ENCODE results near the gene MIF4GD. TPM values are rescaled to one million over a fixed set of nuclear protein-coding genes. Genes with fewer than 3 reads are reported as not detected.

MIF4GD gene
- total RNA-seq, 1 donor from 2014 or later = 16.3 TPM

DNA sequence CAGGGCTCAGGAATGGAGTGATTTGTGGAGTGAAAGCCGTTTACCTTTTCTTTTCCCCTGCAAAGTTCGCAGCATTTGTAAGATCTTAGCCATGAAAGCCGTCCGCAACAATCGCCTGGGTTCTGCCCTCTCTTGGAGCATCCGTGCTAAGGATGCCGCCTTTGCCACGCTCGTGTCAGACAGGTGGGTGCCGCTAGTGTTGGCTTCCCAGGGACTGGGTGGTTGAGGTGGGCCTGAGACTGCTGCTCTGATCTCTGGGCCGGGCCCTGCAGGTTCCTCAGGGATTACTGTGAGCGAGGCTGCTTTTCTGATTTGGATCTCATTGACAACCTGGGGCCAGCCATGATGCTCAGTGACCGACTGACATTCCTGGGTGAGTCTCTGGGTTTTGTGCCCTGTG, 38.2 kb downstream of the MIF4GD start:
- DNase-seq (ENCODE audit: low read depth) = no peak

DNA sequence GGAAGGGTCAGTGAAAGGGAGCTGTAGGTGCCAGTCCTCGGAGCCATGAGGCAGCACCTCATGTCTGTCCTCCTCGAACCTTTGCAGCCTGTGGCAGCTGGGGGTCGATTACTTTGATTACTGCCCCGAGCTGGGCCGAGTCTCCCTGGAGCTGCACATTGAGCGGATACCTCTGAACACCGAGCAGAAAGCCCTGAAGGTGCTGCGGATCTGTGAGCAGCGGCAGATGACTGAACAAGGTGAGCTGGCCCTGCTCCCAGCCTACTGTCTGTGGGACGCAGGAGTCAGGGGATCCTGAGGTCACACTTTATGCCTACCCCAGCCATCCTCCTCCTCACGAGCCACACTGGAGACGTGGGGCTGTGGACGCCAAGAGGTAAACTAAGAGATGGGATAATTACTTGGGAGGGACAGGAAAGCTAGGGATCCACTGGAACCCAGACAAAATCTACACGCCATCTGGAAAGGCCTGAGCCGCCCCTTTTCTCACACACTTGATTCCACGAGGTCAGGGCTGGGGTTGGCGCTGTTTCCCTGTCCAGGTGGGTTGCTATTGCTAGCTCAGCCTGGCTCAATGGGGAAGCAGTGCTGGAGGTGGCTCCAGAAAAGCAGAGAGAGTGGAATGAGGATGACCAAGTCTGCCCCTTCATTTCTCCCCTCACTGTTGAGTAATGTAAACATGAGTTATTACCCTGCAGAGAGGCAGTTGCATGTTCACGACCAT, 39.1 kb downstream of the MIF4GD start:
- DNase-seq (ENCODE audit: low read depth) = no peak

DNA sequence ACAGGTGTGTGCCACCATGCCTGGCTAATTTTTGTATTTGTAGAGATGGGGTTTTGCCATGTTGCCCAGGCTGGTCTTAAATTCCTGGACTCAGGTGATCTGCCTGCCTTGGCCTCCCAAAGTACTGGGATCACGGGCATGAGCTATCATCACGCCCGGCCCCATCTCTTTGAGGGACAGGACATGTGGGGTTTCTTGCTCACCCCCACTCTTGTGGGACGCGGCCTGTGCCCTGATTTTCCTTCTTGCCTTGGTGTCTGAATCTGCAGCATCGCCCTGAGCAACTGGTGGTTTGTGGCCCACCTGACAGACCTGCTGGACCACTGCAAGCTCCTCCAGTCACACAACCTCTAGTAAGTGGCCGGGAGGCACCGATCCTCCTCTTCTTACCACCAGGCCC, 40.0 kb downstream of the MIF4GD start:
- DNase-seq (ENCODE audit: low read depth) = no peak

DNA sequence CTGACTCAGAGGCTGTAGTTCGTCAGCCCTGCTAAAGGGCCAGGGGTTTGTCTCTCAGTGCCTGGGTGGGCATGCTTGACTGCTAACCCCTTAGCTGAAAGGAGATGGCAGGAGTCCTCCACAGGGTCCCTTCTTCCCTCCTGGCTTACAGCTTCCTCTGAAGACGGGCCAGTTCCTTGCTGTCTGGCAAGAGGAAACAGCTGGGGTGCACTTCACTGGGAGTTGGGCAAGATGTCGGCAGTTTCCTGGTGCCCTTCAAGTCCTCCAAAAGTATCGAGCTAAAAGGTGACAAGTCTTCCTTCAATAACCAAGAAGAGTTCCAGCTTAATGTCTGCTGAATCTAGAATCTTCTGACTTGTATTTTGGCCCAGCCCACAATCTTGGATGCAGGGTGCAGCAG, 42.2 kb downstream of the MIF4GD start:
- no peak for DNase-seq (ENCODE audit: low read depth)

DNA sequence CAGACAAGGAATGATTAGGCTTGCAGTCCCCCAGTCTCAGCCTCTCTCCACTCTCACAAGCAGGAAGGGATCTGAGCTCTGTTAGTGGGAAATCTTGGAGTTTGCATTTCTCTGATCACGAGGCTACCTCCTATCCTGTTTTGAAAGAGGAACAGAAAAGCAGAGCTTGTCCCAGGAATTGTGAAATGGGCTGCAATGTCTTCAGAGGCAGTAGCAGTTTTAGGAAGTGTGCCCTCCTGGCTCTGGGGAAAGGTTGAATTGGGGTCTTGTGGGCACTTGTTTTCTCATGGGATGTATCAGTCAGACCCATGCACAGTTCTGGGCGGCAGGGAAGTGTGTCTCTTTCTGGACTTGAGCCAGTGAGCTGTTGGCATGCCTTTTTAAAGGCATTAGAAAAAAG, 42.7 kb downstream of the MIF4GD start:
- no peak for DNase-seq (ENCODE audit: low read depth)

- no peak for DNase-seq (ENCODE audit: low read depth)
These were observed 43.3 kb downstream of the MIF4GD start for GRCh38 chr17:75227729-75228128.

DNA sequence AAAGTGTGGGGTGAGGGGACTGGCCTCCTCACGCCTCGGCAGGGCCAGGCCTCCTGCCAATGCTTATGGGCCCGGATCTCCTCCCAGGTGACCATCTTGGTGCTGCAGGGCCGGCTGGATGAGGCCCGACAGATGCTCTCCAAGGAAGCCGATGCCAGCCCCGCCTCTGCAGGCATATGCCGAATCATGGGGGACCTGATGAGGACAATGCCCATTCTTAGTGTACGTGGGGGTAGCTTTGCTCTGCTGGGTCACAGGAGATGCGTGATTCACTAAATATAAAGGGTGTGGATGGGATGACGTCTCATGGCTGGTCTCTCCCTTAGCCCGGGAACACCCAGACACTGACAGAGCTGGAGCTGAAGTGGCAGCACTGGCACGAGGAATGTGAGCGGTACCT, 46.0 kb downstream of the MIF4GD start:
- no peak for DNase-seq (ENCODE audit: low read depth)

- no peak for DNase-seq (ENCODE audit: low read depth)
These were observed 51.2 kb downstream of the MIF4GD start for GRCh38 chr17:75219815-75220214.

DNA sequence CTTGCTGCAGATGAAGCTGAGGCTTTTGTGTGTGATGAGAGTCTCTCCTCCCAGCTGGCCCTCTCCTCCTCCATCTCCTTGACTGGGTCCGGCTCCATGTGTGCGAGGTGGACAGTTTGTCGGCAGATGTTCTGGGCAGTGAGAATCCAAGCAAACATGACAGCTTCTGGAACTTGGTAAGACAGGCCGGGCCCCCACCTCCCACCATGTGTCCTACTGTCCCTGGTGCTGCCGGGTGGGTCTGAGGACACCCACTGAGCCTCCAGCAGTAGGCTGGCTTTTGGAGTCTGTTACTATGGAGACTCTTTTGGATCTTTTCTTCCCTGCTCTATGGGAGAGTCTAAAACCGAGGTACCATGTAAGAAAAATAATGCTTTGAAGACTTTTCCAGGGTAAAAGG, 52.9 kb downstream of the MIF4GD start:
- no peak for DNase-seq (ENCODE audit: low read depth)

Other genes with a start within 250 kb of the MIF4GD start
- gene ATP5PD, start 224.3 kb downstream of the MIF4GD start, total RNA-seq = 266 and 415 TPM in 2 replicates
- gene KCTD2, start 224.0 kb downstream of the MIF4GD start, total RNA-seq = 13.4 and 29.6 TPM in 2 replicates
- gene SLC16A5, start 183.3 kb downstream of the MIF4GD start, total RNA-seq = 35.6 and 165 TPM in 2 replicates
- 1.2 and 14.2 TPM in 2 replicates for gene ARMC7, start 161.3 kb downstream of the MIF4GD start, total RNA-seq
- 22.9 and 77.3 TPM in 2 replicates for gene NT5C, start 139.5 kb downstream of the MIF4GD start, total RNA-seq
- gene JPT1, start 116.7 kb downstream of the MIF4GD start, total RNA-seq = 171 and 366 TPM in 2 replicates
- 96.6 and 151 TPM in 2 replicates for gene SUMO2, start 88.3 kb downstream of the MIF4GD start, total RNA-seq
- 27.6 and 37.7 TPM in 2 replicates for gene NUP85, start 65.6 kb downstream of the MIF4GD start, total RNA-seq
- 14.8 and 25.8 TPM in 2 replicates for gene GGA3, start 9.6 kb downstream of the MIF4GD start, total RNA-seq
- gene MRPS7, start 9.4 kb downstream of the MIF4GD start, total RNA-seq = 45.9 and 61.5 TPM in 2 replicates
- 2.8 and 5.6 TPM in 2 replicates for gene SLC25A19, start 18.2 kb upstream of the MIF4GD start, total RNA-seq
- 110 and 112 TPM in 2 replicates for gene GRB2, start 134.4 kb upstream of the MIF4GD start, total RNA-seq
- gene TMEM94, start 185.4 kb upstream of the MIF4GD start, total RNA-seq = 17.2 and 68.5 TPM in 2 replicates
- 4.3 and 26.2 TPM in 2 replicates for gene CASKIN2, start 244.3 kb upstream of the MIF4GD start, total RNA-seq
- 11.1 and 14.5 TPM in 2 replicates for gene TSEN54, start 245.3 kb upstream of the MIF4GD start, total RNA-seq

Data from renal cortical epithelial cell (primary cell).